K562 (cell line): ENCODE data around the gene LMOD1. TPM values are rescaled to one million over a fixed set of nuclear protein-coding genes. Genes with fewer than 3 reads are reported as not detected.

Experiments
- ARID1B ChIP-seq: fragments of 450-650 bp; IDR thresholded peaks from 2 replicates; pipeline ENCODE4 v1.6.1; 2016; ENCODE audit warnings: antibody characterized with exemption, mild to moderate bottlenecking, inconsistent platforms
- FOXP1 ChIP-seq: sonication (generic); formaldehyde crosslinking; IDR thresholded peaks from 2 replicates; pipeline ENCODE4 v1.8.0; 2022; ENCODE audit warnings: mild to moderate bottlenecking, missing genetic modification reagents
- POLR2AphosphoS2 ChIP-seq: IDR thresholded peaks from 2 replicates; pipeline ENCODE4 v1.6.1; 2012; ENCODE audit warnings: low read length, improper control_type of control experiment
- POU5F1 ChIP-seq: fragments of 150-350 bp; IDR thresholded peaks from 2 replicates; pipeline ENCODE4 v1.6.1; 2014; ENCODE audit warnings: borderline replicate concordance, low read length, low read depth, mild to moderate bottlenecking; ENCODE audit not compliant: partially characterized antibody
- RBM15 ChIP-seq: fragments of 200-400 bp; formaldehyde crosslinking; IDR thresholded peaks from 2 replicates; pipeline ENCODE4 v1.6.1; 2018; ENCODE audit warnings: mild to moderate bottlenecking, low read length, moderate library complexity; ENCODE audit not compliant: insufficient read depth
- SMARCC2 ChIP-seq: fragments of 450-650 bp; IDR thresholded peaks from 2 replicates; pipeline ENCODE4 v1.6.1; 2017; ENCODE audit warnings: antibody characterized with exemption, moderate library complexity, mild to moderate bottlenecking, low read depth
- ZKSCAN3 ChIP-seq: fragments of 250-450 bp; sonication (Bioruptor Pico); IDR thresholded peaks from 2 replicates; pipeline ENCODE4 v1.4.0; 2020
- ZNF217 ChIP-seq: sonication (generic); formaldehyde crosslinking; IDR thresholded peaks from 2 replicates; pipeline ENCODE4 v1.8.0; 2022; ENCODE audit warnings: mild to moderate bottlenecking, missing genetic modification reagents
- ZNF41 ChIP-seq: fragments of 250-450 bp; sonication (Bioruptor Pico); conservative IDR thresholded peaks from 2 replicates; pipeline ENCODE4 v1.4.0; 2020; ENCODE audit warnings: mild to moderate bottlenecking
- ZNF830 ChIP-seq: fragments of 250-450 bp; sonication (Bioruptor Pico); IDR thresholded peaks from 2 replicates; pipeline ENCODE4 v1.5.0; 2021; ENCODE audit warnings: mild to moderate bottlenecking
- polyA plus RNA-seq, 8 experiments: library from polyadenylated mRNA; depleted of rRNA in 4 of 8; stranded (reverse) in 5 of 8; unstranded in 3 of 8; fragments of >200 nt; fragmentation: Nextera tagmentation in 2 of 8; fragmentation: Illumina TruSeq in 1 of 8; extraction: Ambion mirVana in 2 of 8; extraction: Trizol in 1 of 8; gene quantifications; 2 replicates each; pipeline versions ENCODE4 v1.2.1 to v1.2.3, GENCODE V29; 2011 to 2014; ENCODE audit warnings: inconsistent platforms in 1 of 8, missing spikeins in 1 of 8
- total RNA-seq, 7 experiments: library from RNA; depleted of rRNA in 6 of 7; stranded (reverse); fragments of >200 nt in 6 of 7; fragmentation: Illumina TruSeq in 2 of 7; extraction: Trizol in 2 of 7; gene quantifications; 2 replicates each; pipeline versions ENCODE4 v1.2.1 to v1.2.3, GENCODE V29; 2011 to 2021; ENCODE audit warnings: low replicate concordance in 1 of 7
- TF ChIP-seq, protein P1 (sequence below): sonication (generic); formaldehyde crosslinking; IDR thresholded peaks from 2 replicates; pipeline ENCODE4 v1.8.0; 2022; ENCODE audit warnings: mild to moderate bottlenecking, missing genetic modification reagents
- TF ChIP-seq, protein P2 (sequence below): sonication (generic); formaldehyde crosslinking; IDR thresholded peaks from 2 replicates; pipeline ENCODE4 v1.8.0; 2022; ENCODE audit warnings: missing genetic modification reagents, mild to moderate bottlenecking, borderline replicate concordance
- TF ChIP-seq, protein P3 (sequence below): fragments of 450-650 bp; IDR thresholded peaks from 2 replicates; pipeline ENCODE4 v1.6.1; 2018; ENCODE audit warnings: mild to moderate bottlenecking, low read depth; ENCODE audit not compliant: partially characterized antibody
- TF ChIP-seq, protein P4 (sequence below): fragments of 250-450 bp; sonication (Bioruptor Pico); IDR thresholded peaks from 2 replicates; pipeline ENCODE4 v1.5.0; 2022; ENCODE audit warnings: mild to moderate bottlenecking
- TF ChIP-seq, protein P5 (sequence below): sonication (generic); formaldehyde crosslinking; IDR thresholded peaks from 2 replicates; pipeline ENCODE4 v1.9.0; 2022; ENCODE audit warnings: mild to moderate bottlenecking, missing genetic modification reagents
- TF ChIP-seq, protein P6 (sequence below): fragments of 250-450 bp; sonication (Bioruptor Pico); IDR thresholded peaks from 2 replicates; pipeline ENCODE4 v1.4.0; 2020

Gene LMOD1
- total and polyA plus RNA-seq, 9 of the 15 experiments (the other 6 are each of a cell fraction or from before 2014, with no cell fraction given) = 0.03 to 0.54 (median 0.38) TPM; not detected in 1

DNA sequence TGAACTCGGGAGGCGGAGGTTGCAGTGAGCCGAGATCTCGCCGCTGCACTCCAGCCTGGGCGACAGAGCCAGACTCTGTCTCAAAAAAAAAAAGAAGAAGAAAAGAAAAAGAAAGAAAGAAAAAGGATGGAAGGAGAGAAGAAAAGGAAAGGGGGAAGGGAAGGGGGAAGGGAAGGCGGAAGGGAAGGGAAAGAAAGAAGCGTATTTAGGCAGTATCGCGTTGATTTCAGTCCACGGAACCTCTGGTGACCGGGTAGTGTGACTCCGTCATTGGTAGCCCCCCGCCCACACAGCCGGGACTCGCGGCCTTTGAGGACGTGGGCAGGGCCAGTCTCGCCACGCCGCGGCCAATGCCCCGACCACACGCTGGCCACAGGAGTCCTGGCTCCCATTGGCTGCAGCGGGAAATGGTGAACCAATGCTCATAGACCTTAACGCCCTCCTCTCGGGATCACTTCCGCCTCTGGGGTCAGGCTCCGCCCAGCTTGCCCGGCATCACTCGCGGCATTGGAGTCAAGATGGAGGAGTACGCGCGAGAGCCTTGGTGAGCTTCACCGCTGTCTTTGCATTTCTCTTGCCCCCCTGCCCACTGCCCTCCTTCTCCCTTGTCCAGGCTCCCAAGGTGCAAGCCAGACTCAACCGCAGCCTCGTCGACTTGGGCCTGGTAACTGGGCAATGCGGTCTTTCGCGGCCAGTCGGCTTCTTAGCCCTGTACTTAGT is 8.8 kb upstream of the LMOD1 start, which contains the start of gene TIMM17A (continued):
- TF ChIP-seq, protein P1, sequence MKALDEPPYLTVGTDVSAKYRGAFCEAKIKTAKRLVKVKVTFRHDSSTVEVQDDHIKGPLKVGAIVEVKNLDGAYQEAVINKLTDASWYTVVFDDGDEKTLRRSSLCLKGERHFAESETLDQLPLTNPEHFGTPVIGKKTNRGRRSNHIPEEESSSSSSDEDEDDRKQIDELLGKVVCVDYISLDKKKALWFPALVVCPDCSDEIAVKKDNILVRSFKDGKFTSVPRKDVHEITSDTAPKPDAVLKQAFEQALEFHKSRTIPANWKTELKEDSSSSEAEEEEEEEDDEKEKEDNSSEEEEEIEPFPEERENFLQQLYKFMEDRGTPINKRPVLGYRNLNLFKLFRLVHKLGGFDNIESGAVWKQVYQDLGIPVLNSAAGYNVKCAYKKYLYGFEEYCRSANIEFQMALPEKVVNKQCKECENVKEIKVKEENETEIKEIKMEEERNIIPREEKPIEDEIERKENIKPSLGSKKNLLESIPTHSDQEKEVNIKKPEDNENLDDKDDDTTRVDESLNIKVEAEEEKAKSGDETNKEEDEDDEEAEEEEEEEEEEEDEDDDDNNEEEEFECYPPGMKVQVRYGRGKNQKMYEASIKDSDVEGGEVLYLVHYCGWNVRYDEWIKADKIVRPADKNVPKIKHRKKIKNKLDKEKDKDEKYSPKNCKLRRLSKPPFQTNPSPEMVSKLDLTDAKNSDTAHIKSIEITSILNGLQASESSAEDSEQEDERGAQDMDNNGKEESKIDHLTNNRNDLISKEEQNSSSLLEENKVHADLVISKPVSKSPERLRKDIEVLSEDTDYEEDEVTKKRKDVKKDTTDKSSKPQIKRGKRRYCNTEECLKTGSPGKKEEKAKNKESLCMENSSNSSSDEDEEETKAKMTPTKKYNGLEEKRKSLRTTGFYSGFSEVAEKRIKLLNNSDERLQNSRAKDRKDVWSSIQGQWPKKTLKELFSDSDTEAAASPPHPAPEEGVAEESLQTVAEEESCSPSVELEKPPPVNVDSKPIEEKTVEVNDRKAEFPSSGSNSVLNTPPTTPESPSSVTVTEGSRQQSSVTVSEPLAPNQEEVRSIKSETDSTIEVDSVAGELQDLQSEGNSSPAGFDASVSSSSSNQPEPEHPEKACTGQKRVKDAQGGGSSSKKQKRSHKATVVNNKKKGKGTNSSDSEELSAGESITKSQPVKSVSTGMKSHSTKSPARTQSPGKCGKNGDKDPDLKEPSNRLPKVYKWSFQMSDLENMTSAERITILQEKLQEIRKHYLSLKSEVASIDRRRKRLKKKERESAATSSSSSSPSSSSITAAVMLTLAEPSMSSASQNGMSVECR (CRISPR knock-in tag) = peak; percentile 89
- TF ChIP-seq FOXP1 (CRISPR knock-in tag) = peak; percentile 95
- TF ChIP-seq, protein P2, sequence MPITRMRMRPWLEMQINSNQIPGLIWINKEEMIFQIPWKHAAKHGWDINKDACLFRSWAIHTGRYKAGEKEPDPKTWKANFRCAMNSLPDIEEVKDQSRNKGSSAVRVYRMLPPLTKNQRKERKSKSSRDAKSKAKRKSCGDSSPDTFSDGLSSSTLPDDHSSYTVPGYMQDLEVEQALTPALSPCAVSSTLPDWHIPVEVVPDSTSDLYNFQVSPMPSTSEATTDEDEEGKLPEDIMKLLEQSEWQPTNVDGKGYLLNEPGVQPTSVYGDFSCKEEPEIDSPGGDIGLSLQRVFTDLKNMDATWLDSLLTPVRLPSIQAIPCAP (CRISPR knock-in tag) = 0 out of 2 replicates have a peak, but pooled peaks have one; percentile 66
- no peak for TF ChIP-seq ZNF217
- 0 out of 2 replicates have a peak, but pooled peaks have one; percentile 12 for TF ChIP-seq SMARCC2
- TF ChIP-seq, protein P3, sequence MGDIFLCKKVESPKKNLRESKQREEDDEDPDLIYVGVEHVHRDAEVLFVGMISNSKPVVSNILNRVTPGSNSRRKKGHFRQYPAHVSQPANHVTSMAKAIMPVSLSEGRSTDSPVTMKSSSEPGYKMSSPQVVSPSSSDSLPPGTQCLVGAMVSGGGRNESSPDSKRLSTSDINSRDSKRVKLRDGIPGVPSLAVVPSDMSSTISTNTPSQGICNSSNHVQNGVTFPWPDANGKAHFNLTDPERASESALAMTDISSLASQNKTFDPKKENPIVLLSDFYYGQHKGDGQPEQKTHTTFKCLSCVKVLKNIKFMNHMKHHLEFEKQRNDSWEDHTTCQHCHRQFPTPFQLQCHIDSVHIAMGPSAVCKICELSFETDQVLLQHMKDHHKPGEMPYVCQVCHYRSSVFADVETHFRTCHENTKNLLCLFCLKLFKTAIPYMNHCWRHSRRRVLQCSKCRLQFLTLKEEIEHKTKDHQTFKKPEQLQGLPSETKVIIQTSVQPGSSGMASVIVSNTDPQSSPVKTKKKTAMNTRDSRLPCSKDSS = no peak
- no peak for TF ChIP-seq POU5F1
- TF ChIP-seq POLR2AphosphoS2 = peak; percentile 90; the same call in 1 of the 2 replicates
- TF ChIP-seq, protein P4, sequence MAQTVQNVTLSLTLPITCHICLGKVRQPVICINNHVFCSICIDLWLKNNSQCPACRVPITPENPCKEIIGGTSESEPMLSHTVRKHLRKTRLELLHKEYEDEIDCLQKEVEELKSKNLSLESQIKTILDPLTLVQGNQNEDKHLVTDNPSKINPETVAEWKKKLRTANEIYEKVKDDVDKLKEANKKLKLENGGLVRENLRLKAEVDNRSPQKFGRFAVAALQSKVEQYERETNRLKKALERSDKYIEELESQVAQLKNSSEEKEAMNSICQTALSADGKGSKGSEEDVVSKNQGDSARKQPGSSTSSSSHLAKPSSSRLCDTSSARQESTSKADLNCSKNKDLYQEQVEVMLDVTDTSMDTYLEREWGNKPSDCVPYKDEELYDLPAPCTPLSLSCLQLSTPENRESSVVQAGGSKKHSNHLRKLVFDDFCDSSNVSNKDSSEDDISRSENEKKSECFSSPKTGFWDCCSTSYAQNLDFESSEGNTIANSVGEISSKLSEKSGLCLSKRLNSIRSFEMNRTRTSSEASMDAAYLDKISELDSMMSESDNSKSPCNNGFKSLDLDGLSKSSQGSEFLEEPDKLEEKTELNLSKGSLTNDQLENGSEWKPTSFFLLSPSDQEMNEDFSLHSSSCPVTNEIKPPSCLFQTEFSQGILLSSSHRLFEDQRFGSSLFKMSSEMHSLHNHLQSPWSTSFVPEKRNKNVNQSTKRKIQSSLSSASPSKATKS = no peak
- no peak for TF ChIP-seq ZNF41 (CRISPR knock-in tag)
- TF ChIP-seq, protein P5, sequence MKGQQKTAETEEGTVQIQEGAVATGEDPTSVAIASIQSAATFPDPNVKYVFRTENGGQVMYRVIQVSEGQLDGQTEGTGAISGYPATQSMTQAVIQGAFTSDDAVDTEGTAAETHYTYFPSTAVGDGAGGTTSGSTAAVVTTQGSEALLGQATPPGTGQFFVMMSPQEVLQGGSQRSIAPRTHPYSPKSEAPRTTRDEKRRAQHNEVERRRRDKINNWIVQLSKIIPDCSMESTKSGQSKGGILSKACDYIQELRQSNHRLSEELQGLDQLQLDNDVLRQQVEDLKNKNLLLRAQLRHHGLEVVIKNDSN = peak; percentile 58
- TF ChIP-seq ZKSCAN3 (CRISPR knock-in tag) = no peak
- peak; percentile 61; the same call in 1 of the 2 replicates for TF ChIP-seq ZNF830
- peak; percentile 58 for TF ChIP-seq ARID1B
- TF ChIP-seq, protein P6, sequence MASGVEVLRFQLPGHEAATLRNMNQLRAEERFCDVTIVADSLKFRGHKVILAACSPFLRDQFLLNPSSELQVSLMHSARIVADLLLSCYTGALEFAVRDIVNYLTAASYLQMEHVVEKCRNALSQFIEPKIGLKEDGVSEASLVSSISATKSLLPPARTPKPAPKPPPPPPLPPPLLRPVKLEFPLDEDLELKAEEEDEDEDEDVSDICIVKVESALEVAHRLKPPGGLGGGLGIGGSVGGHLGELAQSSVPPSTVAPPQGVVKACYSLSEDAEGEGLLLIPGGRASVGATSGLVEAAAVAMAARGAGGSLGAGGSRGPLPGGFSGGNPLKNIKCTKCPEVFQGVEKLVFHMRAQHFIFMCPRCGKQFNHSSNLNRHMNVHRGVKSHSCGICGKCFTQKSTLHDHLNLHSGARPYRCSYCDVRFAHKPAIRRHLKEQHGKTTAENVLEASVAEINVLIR (CRISPR knock-in tag) = 0 out of 2 replicates have a peak, but pooled peaks have one; percentile 32
- TF ChIP-seq RBM15 = no peak
